Activated CD4-positive, alpha-beta T cell treated with anti-CD3 and anti-CD28 coated beads, Interleukin-2, amount 10 ng/mL, durations not matched to agents 7 days and 5 days (primary cell): ENCODE measurements around the gene CDK2. TPM values are rescaled to one million over a fixed set of nuclear protein-coding genes. Genes with fewer than 3 reads are reported as not detected.
"Not testable (repeated sequence)": the region's sequence is repeated elsewhere in the genome, so short reads cannot be mapped to it uniquely, and the experiment has no call there.

Experiments used
- CTCF ChIA-PET: fragments of 350-600 bp; sonication (Branson Sonifier 250); formaldehyde crosslinking; loops from one replicate; lab custom pipeline; 2021; ENCODE audit warnings: antibody characterized with exemption; lab: Charles Lee
- POLR2A ChIA-PET: fragments of 350-600 bp; sonication (Branson Sonifier 250); formaldehyde crosslinking; loops from one replicate; lab custom pipeline; 2021; ENCODE audit warnings: antibody characterized with exemption; lab: Charles Lee
- DNase-seq: peaks from one replicate; pipeline ENCODE4 v3.0.0-alpha.2; 2020
- H3K27ac Mint-ChIP-seq: one replicate; pipeline ENCODE4 v1.8.0; 2021; ENCODE audit warnings: mild to moderate bottlenecking, moderate library complexity, mixed read lengths
- H3K27me3 Mint-ChIP-seq: one replicate; pipeline ENCODE4 v1.8.0; 2021; ENCODE audit warnings: mixed read lengths
- H3K36me3 Mint-ChIP-seq: one replicate; pipeline ENCODE4 v1.8.0; 2021; ENCODE audit warnings: low read depth, mixed read lengths
- H3K4me1 Mint-ChIP-seq: one replicate; pipeline ENCODE4 v1.8.0; 2021; ENCODE audit warnings: mixed read lengths
- H3K4me3 Mint-ChIP-seq: one replicate; pipeline ENCODE4 v1.8.0; 2021; ENCODE audit warnings: mild to moderate bottlenecking, moderate library complexity, mixed read lengths
- H3K9me3 Mint-ChIP-seq: one replicate; pipeline ENCODE4 v1.8.0; 2021; ENCODE audit warnings: mixed read lengths
- total RNA-seq, 2 experiments: library from RNA; stranded (reverse); gene quantifications; one replicate each; pipeline ENCODE4 v1.2.3, GENCODE V29; 2021

CDK2 gene
- total RNA-seq, 2 experiments from 2014 or later, result 96.6 to 106 TPM

GRCh38 chr12:55985976-55986375 lies 19.3 kb downstream of the CDK2 start:
- not testable (repeated sequence) for H3K4me3 Mint-ChIP-seq, H3K27ac Mint-ChIP-seq, H3K4me1 Mint-ChIP-seq, DNase-seq, H3K9me3 Mint-ChIP-seq, H3K27me3 Mint-ChIP-seq
- ChIA-PET POLR2A (interaction anchor here (0.6 kb wide), 1 partner anchor 374 kb away, joined by 3 read pairs; the partner anchor contains the start of gene STAT2), CTCF (interaction anchor here (0.6 to 9.0 kb wide), 8 partner anchors 8 to 238 kb away, joined by 3 to 53 read pairs (median 4); partner anchors contain the start of genes RAB5B and SUOX)
- peaks cover 43% of the 10 kb centered on the region for H3K36me3 Mint-ChIP-seq

- Mint-ChIP-seq H3K36me3 (peaks cover 54% of the 10 kb centered on the region), H3K4me1 (peaks cover 16% of the 10 kb centered on the region), H3K27me3 (no peaks in the 10 kb centered on the region), H3K4me3 (no peak overlapping the region), H3K27ac (no peak overlapping the region), H3K9me3 (no peaks in the 10 kb centered on the region)
- ChIA-PET POLR2A (interaction anchor here (0.7 kb wide), 1 partner anchor 32 kb away, joined by 3 read pairs; no protein-coding TSS in a partner anchor), CTCF (interaction anchor here (0.6 to 1.2 kb wide), 3 partner anchors 9 to 142 kb away, joined by 3 to 4 read pairs (median 3); no protein-coding TSS in a partner anchor)
- DNase-seq, result no peak
These were observed 24.5 kb downstream of the CDK2 start for GRCh38 chr12:55991110-55991509.

- no peaks in the 10 kb centered on the region for H3K9me3 Mint-ChIP-seq
- no peak overlapping the region for H3K27ac Mint-ChIP-seq
- ChIA-PET CTCF (interaction anchor here (1.2 kb wide), 1 partner anchor 8 kb away, joined by 7 read pairs; no protein-coding TSS in a partner anchor), POLR2A (interaction anchor here (0.7 kb wide), 1 partner anchor 72 kb away, joined by 6 read pairs; no protein-coding TSS in a partner anchor)
- H3K4me3 Mint-ChIP-seq, result no peak overlapping the region
- H3K36me3 Mint-ChIP-seq, result peaks cover 45% of the 10 kb centered on the region
- no peaks in the 10 kb centered on the region for H3K27me3 Mint-ChIP-seq
- H3K4me1 Mint-ChIP-seq, result peaks cover 32% of the 10 kb centered on the region
- DNase-seq, result no peak
These were observed 26.7 kb downstream of the CDK2 start for GRCh38 chr12:55993230-55993853.

DNA sequence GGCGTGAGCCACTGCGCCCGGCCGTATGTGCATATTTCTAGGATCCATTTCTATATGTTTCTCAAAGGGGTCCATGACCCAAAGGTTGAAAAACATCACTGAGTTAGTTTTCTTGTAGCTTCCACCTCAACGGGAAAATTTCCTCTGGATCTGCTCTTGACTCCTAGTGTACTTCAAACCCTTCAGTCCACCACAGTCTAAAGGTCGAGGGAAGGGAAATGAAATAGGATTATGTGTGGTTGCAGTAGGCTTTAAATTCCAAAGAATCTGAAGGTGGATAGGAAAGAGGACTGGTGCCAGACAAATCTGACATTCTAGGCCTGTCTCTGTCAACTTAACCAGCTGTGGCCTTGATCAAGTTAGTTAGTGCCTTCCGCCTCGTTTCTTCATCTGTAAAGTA lies 28.7 kb downstream of the CDK2 start:
- CTCF ChIA-PET, result interaction anchor here (0.6 to 6.5 kb wide), 25 partner anchors 10 to 262 kb away, joined by 3 to 53 read pairs (median 4); partner anchors contain the start of genes PA2G4 and RAB5B
- Mint-ChIP-seq H3K4me1 (peaks cover 38% of the 10 kb centered on the region), H3K9me3 (no peaks in the 10 kb centered on the region), H3K27me3 (no peaks in the 10 kb centered on the region), H3K4me3 (no peak overlapping the region), H3K36me3 (peaks cover 33% of the 10 kb centered on the region), H3K27ac (no peak overlapping the region)
- POLR2A ChIA-PET, result no interaction called here
- no peak for DNase-seq

- H3K4me1 Mint-ChIP-seq, result peaks cover 38% of the 10 kb centered on the region
- peak; percentile 82 for DNase-seq
- peak overlapping the region; percentile 52 for H3K4me3 Mint-ChIP-seq
- H3K9me3 Mint-ChIP-seq, result no peaks in the 10 kb centered on the region
- ChIA-PET POLR2A (interaction anchor here (0.5 kb wide), 1 partner anchor 263 kb away, joined by 3 read pairs; no protein-coding TSS in a partner anchor), CTCF (interaction anchor here (0.7 to 6.5 kb wide), 30 partner anchors 9 to 267 kb away, joined by 3 to 53 read pairs (median 4); partner anchors contain the start of genes PA2G4 and RAB5B)
- no peaks in the 10 kb centered on the region for H3K27me3 Mint-ChIP-seq
- peak overlapping the region; percentile 38 for H3K27ac Mint-ChIP-seq
- H3K36me3 Mint-ChIP-seq, result peaks cover 24% of the 10 kb centered on the region
These were observed 29.6 kb downstream of the CDK2 start for GRCh38 chr12:55996201-55996714.

DNA sequence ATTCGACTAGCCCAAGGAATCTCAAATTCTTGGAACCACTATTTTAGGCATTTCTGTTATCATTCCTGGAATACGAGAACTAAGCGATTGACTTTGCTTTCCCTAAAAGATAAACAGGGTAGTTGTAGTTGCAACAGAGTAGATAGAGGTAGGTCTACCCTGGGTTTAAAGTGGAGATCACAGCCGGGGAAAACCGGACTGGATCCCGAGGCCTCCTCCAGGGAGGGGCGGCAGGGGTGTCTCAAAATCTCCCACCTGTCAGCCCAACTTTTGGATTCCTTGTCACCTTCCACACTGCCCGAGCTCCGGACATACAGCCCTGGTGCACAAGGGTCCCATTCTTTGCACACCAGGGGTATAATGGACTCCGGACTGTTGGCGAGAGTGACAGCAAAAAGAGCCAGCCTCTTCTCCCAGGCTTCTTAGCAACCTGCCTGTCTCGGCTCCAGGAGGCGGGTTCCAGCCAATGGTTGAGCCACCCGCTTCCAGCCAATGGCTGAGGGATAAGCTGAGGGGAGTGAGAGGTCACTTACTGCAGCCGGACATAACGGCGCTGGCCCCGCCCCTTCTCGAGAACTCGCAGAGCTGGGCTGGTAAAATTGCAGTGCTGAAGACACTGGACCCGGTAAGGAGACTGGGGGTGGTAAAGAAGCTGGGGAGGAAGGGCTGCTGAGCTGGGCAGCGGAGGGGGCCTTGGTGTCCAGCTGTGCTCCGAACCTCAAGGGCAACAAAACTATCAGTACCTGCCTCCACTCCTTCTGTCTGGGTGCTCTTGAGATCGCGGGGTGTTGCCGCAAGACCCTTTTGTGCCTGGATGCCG lies 30.3 kb downstream of the CDK2 start, which contains the start of gene SUOX:
SUOX (plus strand) TSS at position 562 of the 820 bp plus-strand sequence. CDS start 4,946 bp downstream, outside the sequence.
- no peaks in the 10 kb centered on the region for H3K27me3 Mint-ChIP-seq
- peaks cover 38% of the 10 kb centered on the region for H3K4me1 Mint-ChIP-seq
- DNase-seq, result peak; percentile 25
- ChIA-PET CTCF (interaction anchor here (0.7 to 6.5 kb wide), 24 partner anchors 8 to 267 kb away, joined by 3 to 53 read pairs (median 4); partner anchors contain the start of genes PA2G4, RAB5B and SMARCC2), POLR2A (interaction anchor here (0.5 kb wide), 2 partner anchors 160 to 264 kb away, joined by 3 to 5 read pairs; no protein-coding TSS in a partner anchor)
- no peaks in the 10 kb centered on the region for H3K9me3 Mint-ChIP-seq
- H3K36me3 Mint-ChIP-seq, result peaks cover 18% of the 10 kb centered on the region
- H3K27ac Mint-ChIP-seq, result peak within 1 kb of the TSS; percentile 38
- H3K4me3 Mint-ChIP-seq, result peak within 1 kb of the TSS; percentile 52

DNA sequence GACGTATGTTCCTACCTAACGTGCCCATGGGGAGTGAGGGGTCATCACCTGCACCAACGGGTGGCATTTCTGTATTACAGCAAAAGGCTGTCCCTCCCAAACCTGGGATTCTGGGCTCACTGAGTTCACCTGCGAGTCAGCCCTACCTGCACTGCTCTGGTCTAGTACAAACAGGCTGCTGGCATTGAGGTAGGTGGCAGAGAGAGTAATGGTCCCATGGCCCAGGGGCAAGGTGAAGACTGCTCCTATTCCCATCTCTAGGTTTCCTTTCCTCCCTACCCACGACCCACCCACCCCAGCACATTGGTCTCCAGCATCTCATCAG lies 30.9 kb downstream of the CDK2 start:
- H3K27me3 Mint-ChIP-seq, result no peaks in the 10 kb centered on the region
- H3K9me3 Mint-ChIP-seq, result no peaks in the 10 kb centered on the region
- ChIA-PET CTCF (interaction anchor here (0.7 to 6.5 kb wide), 12 partner anchors 9 to 268 kb away, joined by 3 to 53 read pairs (median 4); partner anchors contain the start of genes PA2G4, RAB5B and SMARCC2), POLR2A (interaction anchor here (0.5 kb wide), 1 partner anchor 159 kb away, joined by 5 read pairs; no protein-coding TSS in a partner anchor)
- peak overlapping the region; percentile 52 for H3K4me3 Mint-ChIP-seq
- H3K36me3 Mint-ChIP-seq, result peaks cover 14% of the 10 kb centered on the region
- DNase-seq, result no peak
- peak overlapping the region; percentile 17 for H3K27ac Mint-ChIP-seq
- peaks cover 38% of the 10 kb centered on the region for H3K4me1 Mint-ChIP-seq

DNA sequence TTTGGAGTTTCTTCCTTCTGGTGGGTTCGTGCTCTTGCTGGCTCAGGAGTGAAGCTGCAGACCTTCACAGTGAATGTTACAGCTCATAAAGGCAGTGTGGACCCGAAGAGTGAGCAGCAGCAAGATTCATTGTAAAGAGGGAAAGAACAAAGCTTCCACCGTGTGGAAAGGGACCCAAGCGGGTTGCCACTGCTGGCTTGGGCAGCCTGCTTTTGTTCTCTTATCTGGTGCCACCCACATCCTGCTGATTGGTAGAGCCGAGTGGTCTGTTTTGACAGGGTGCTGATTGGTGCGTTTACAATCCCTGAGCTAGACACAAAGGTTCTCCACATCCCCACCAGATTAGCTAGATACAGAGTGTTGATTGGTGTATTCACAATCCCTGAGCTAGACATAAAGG lies 32.9 kb downstream of the CDK2 start:
- Mint-ChIP-seq H3K4me1 (peaks cover 28% of the 10 kb centered on the region), H3K27ac (peak overlapping the region; percentile 59)
- H3K9me3 Mint-ChIP-seq, DNase-seq, POLR2A ChIA-PET, H3K36me3 Mint-ChIP-seq, H3K27me3 Mint-ChIP-seq, H3K4me3 Mint-ChIP-seq: not testable (repeated sequence)
- CTCF ChIA-PET, result interaction anchor here (1.6 to 6.5 kb wide), 2 partner anchors 14 to 245 kb away, joined by 4 to 53 read pairs; no protein-coding TSS in a partner anchor

- ChIA-PET POLR2A (interaction anchor here (0.7 kb wide), 1 partner anchor 261 kb away, joined by 3 read pairs; no protein-coding TSS in a partner anchor), CTCF (interaction anchor here (1.0 to 6.5 kb wide), 2 partner anchors 15 to 74 kb away, joined by 3 to 53 read pairs; no protein-coding TSS in a partner anchor)
- H3K36me3 Mint-ChIP-seq, H3K4me3 Mint-ChIP-seq, H3K27me3 Mint-ChIP-seq, DNase-seq, H3K27ac Mint-ChIP-seq, H3K9me3 Mint-ChIP-seq: not testable (repeated sequence)
- H3K4me1 Mint-ChIP-seq, result peaks cover 30% of the 10 kb centered on the region
These were observed 33.4 kb downstream of the CDK2 start for GRCh38 chr12:55999999-56000540.

- Mint-ChIP-seq H3K27ac (no peak overlapping the region), H3K4me1 (peaks cover 28% of the 10 kb centered on the region), H3K36me3 (peaks cover 2% of the 10 kb centered on the region), H3K9me3 (no peaks in the 10 kb centered on the region), H3K4me3 (no peak overlapping the region), H3K27me3 (no peaks in the 10 kb centered on the region)
- POLR2A ChIA-PET, result no interaction called here
- CTCF ChIA-PET, result interaction anchor here (6.5 kb wide), 1 partner anchor 16 kb away, joined by 53 read pairs; no protein-coding TSS in a partner anchor
- DNase-seq, result no peak
These were observed 35.0 kb downstream of the CDK2 start for GRCh38 chr12:56001487-56002100.

DNA sequence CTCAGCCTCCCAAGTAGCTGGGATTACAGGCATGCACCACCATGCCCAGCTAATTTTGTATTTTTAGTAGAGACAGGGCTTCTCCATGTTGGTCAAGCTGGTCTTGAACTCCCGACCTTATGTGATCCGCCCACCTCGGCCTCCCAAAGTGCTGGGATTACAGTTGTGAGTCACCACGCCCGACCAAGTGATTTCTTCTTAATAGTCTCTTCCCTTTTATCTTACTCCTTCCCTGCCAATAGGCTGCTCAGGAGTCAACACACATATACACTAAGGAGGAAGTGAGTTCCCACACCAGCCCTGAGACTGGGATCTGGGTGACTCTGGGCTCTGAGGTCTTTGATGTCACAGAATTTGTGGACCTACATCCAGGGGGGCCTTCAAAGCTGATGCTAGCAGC lies 36.7 kb downstream of the CDK2 start:
- H3K4me3 Mint-ChIP-seq, H3K27ac Mint-ChIP-seq, H3K27me3 Mint-ChIP-seq, H3K9me3 Mint-ChIP-seq, H3K36me3 Mint-ChIP-seq, DNase-seq, POLR2A ChIA-PET: not testable (repeated sequence)
- peaks cover 28% of the 10 kb centered on the region for H3K4me1 Mint-ChIP-seq
- CTCF ChIA-PET, result interaction anchor here (0.9 to 1.1 kb wide), 2 partner anchors 10 to 18 kb away, joined by 3 to 4 read pairs; no protein-coding TSS in a partner anchor
